ENCODE measurements around the gene SARNP.
"Not testable (repeated sequence)": the region's sequence is repeated elsewhere in the genome, so short reads cannot be mapped to it uniquely, and the experiment has no call there.

The SARNP gene

GRCh38 chr12:55797068-55797467 lies 20.5 kb downstream of the SARNP start:
- peak; percentile 49 for DNase-seq (ENCODE audit: low spot score)

GRCh38 chr12:55795950-55796349 lies 21.6 kb downstream of the SARNP start:
- DNase-seq (ENCODE audit: low spot score): no peak

- DNase-seq (ENCODE audit: low spot score): no peak
Measured at GRCh38 chr12:55789893-55790292, 27.6 kb downstream of the SARNP start.

GRCh38 chr12:55789171-55789570 lies 28.4 kb downstream of the SARNP start:
- no peak for DNase-seq (ENCODE audit: low spot score)

- DNase-seq (ENCODE audit: low spot score): no peak
Measured at GRCh38 chr12:55788546-55788945, 29.0 kb downstream of the SARNP start.

- no peak for DNase-seq (ENCODE audit: low spot score)
Measured at GRCh38 chr12:55780685-55781084, 36.8 kb downstream of the SARNP start.

GRCh38 chr12:55777856-55778255 lies 39.7 kb downstream of the SARNP start:
- no peak for DNase-seq (ENCODE audit: low spot score)

- no peak for DNase-seq (ENCODE audit: low spot score)
Measured at GRCh38 chr12:55771736-55772135, 45.8 kb downstream of the SARNP start.

- no peak for DNase-seq (ENCODE audit: low spot score)
Measured at GRCh38 chr12:55767156-55767555, 50.4 kb downstream of the SARNP start.

GRCh38 chr12:55765736-55766290 lies 51.7 kb downstream of the SARNP start:
- DNase-seq (ENCODE audit: low spot score): no peak

- DNase-seq (ENCODE audit: low spot score): no peak
Measured at GRCh38 chr12:55762646-55763045, 54.9 kb downstream of the SARNP start.

GRCh38 chr12:55760663-55761062 lies 56.9 kb downstream of the SARNP start:
- no peak for DNase-seq (ENCODE audit: low spot score)

- DNase-seq (ENCODE audit: low spot score): not testable (repeated sequence)
Measured at GRCh38 chr12:55758575-55758974, 58.9 kb downstream of the SARNP start.

GRCh38 chr12:55757701-55758100 lies 59.8 kb downstream of the SARNP start:
- DNase-seq (ENCODE audit: low spot score): no peak

- DNase-seq (ENCODE audit: low spot score): no peak
Measured at GRCh38 chr12:55755246-55755645, 62.3 kb downstream of the SARNP start.

- no peak for DNase-seq (ENCODE audit: low spot score)
Measured at GRCh38 chr12:55748230-55748993, 69.1 kb downstream of the SARNP start.

GRCh38 chr12:55746913-55747231 lies 70.7 kb downstream of the SARNP start:
- no peak for DNase-seq (ENCODE audit: low spot score)

GRCh38 chr12:55746174-55746912 lies 71.2 kb downstream of the SARNP start:
- no peak for DNase-seq (ENCODE audit: low spot score)

- no peak for DNase-seq (ENCODE audit: low spot score)
Measured at GRCh38 chr12:55745361-55746173, 72.0 kb downstream of the SARNP start.

- no peak for DNase-seq (ENCODE audit: low spot score)
Measured at GRCh38 chr12:55744340-55745030, 73.0 kb downstream of the SARNP start.

- peak; percentile 70 for DNase-seq (ENCODE audit: low spot score)
Measured at GRCh38 chr12:55743406-55744339, 73.9 kb downstream of the SARNP start.
